Thyroid gland (tissue), 4 donors: ENCODE measurements around the gene BBS4. TPM values are rescaled to one million over a fixed set of nuclear protein-coding genes. Genes with fewer than 3 reads are reported as not detected.
"Not testable (repeated sequence)": the region's sequence is repeated elsewhere in the genome, so short reads cannot be mapped to it uniquely, and the experiment has no call there.

Source experiments
- DNase-seq, 2 donors: peaks; one replicate each; pipeline ENCODE4 v3.0.0-alpha.2; 2019
- H3K27ac ChIP-seq, 3 donors: fragments of 200-600 bp; sonication (generic); 1 replicate in 2 of 3; 2 replicates in 1 of 3; pipeline ENCODE4 v1.5.1; 2016 to 2019; ENCODE audit warnings: mild to moderate bottlenecking in 1 of 3, moderate library complexity in 1 of 3
- H3K27me3 ChIP-seq: fragments of 200-600 bp; sonication (generic); one replicate; pipeline ENCODE4 v1.5.1; 2019
- H3K36me3 ChIP-seq, 2 donors: fragments of 200-600 bp; sonication (generic); one replicate each; pipeline ENCODE4 v1.5.1; 2016 to 2019
- H3K4me1 ChIP-seq, 2 donors: fragments of 200-600 bp; sonication (generic); one replicate each; pipeline ENCODE4 v1.5.1; 2017 to 2019
- H3K4me3 ChIP-seq, 3 donors: fragments of 200-600 bp; sonication (generic); replicated peaks in 1 of 3; 1 replicate in 2 of 3; 2 replicates in 1 of 3; pipeline ENCODE4 v1.5.1; 2016; ENCODE audit warnings: mild to moderate bottlenecking in 1 of 3
- H3K9me3 ChIP-seq: fragments of 200-600 bp; sonication (generic); one replicate; pipeline ENCODE4 v1.5.1; 2017
- POLR2A ChIP-seq, 2 donors: fragments of 450-650 bp; IDR thresholded peaks; one replicate each; pipeline ENCODE4 v1.6.1; 2017; ENCODE audit warnings: antibody characterized with exemption in 2 of 2, mild to moderate bottlenecking in 2 of 2, moderate library complexity in 1 of 2
- WGBS, 2 donors: methylation state at CpG; one replicate each; pipeline ENCODE4 v1.1.5; 2017; 5-methylcytosine and 5-hydroxymethylcytosine counted together
- intact Hi-C: fragments of 100-400 bp; cut with DNase I; formaldehyde crosslinking; loops from one replicate; pipeline ENCODE4 v1.15.1; 2023
- total RNA-seq, 4 donors: library from RNA; depleted of rRNA; stranded (reverse); fragments of >200 nt; gene quantifications; one replicate each; pipeline ENCODE4 v1.2.3, GENCODE V29; 2016
- TF ChIP-seq, protein P1 (sequence below), 6 experiments: fragments of 200-600 bp in 3 of 6; fragments of 450-650 bp in 3 of 6; sonication (generic) in 3 of 6; IDR thresholded peaks; one replicate each; pipeline ENCODE4 v1.5.1; 2016 to 2019; ENCODE audit warnings: antibody characterized with exemption in 6 of 6, mild to moderate bottlenecking in 2 of 6, inconsistent platforms in 1 of 6, moderate library complexity in 1 of 6

BBS4 gene
- total RNA-seq, 4 donors from 2014 or later: 33.7 to 54.4 (median 48.0) TPM

GRCh38 chr15:72727154-72727553 is 41.1 kb downstream of the BBS4 start:
- TF ChIP-seq, protein P1, sequence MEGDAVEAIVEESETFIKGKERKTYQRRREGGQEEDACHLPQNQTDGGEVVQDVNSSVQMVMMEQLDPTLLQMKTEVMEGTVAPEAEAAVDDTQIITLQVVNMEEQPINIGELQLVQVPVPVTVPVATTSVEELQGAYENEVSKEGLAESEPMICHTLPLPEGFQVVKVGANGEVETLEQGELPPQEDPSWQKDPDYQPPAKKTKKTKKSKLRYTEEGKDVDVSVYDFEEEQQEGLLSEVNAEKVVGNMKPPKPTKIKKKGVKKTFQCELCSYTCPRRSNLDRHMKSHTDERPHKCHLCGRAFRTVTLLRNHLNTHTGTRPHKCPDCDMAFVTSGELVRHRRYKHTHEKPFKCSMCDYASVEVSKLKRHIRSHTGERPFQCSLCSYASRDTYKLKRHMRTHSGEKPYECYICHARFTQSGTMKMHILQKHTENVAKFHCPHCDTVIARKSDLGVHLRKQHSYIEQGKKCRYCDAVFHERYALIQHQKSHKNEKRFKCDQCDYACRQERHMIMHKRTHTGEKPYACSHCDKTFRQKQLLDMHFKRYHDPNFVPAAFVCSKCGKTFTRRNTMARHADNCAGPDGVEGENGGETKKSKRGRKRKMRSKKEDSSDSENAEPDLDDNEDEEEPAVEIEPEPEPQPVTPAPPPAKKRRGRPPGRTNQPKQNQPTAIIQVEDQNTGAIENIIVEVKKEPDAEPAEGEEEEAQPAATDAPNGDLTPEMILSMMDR (IDR thresholded peaks at IDR 0.05): no peak
- TF ChIP-seq POLR2A (IDR thresholded peaks at IDR 0.05): no peak
- H3K9me3 ChIP-seq: no peaks in the 10 kb centered on the region
- intact Hi-C loops: no loop called here
- no peak overlapping the region for H3K4me3 ChIP-seq
- H3K27me3 ChIP-seq: no peaks in the 10 kb centered on the region
- H3K27ac ChIP-seq: no peak overlapping the region
- H3K4me1 ChIP-seq: no peaks in the 10 kb centered on the region
- H3K36me3 ChIP-seq: no peaks in the 10 kb centered on the region
- no peak for DNase-seq

DNA sequence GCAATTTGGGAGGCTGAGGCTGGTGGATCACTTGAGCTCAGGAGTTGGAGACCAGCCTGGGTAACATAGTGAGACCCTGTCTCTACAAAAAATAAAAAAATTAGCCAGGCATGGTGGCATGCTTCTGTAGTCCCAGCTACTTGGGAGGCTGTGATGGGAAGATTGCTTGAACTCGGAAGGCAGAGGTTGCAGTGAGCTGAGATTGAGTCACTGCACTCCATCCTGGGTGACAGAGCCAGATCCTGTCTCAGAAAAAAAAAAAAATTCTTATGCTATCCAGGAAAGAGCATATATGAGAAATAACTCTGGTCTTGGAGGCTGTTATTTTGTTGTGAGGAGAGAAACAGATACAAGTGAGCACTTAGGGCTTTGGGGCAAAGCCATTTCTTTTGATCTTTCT is 42.2 kb downstream of the BBS4 start:
- H3K27ac ChIP-seq, intact Hi-C loops, H3K27me3 ChIP-seq, DNase-seq, H3K9me3 ChIP-seq, H3K36me3 ChIP-seq, H3K4me1 ChIP-seq, H3K4me3 ChIP-seq: not testable (repeated sequence)
- WGBS, 2 donors: 76 to 89% methylated on average over 1 of the region's 1 CpG

DNA sequence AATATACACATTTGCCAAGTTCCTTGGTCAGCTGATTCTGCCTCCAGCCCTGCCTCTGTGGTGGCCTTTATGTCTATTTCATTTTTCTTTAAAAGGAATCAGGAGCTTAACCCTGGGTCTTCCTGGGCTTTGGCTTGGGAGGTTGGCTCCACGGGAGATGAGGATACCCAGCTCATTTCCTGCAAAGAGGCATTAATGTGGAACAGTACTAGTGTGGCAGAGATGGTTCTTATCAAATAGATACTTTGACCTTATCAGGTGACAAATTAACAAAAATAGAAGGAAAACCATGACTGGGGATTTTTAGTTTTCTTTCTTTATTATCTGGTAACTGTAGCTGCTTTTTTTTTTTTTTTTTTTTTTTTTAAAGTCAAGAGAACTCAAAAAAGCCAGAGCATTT is 42.8 kb downstream of the BBS4 start:
- Histone ChIP-seq H3K4me1 (no peaks in the 10 kb centered on the region), H3K27me3 (no peaks in the 10 kb centered on the region), H3K4me3 (no peak overlapping the region), H3K27ac (no peak overlapping the region), H3K36me3 (no peaks in the 10 kb centered on the region), H3K9me3 (no peaks in the 10 kb centered on the region)
- no peak for DNase-seq
- WGBS, 2 donors: 89 to 91% methylated on average over 1 of the region's 1 CpG
- no peak for TF ChIP-seq POLR2A (IDR thresholded peaks at IDR 0.05)
- intact Hi-C loops: no loop called here

- Histone ChIP-seq H3K36me3 (peaks cover 12% of the 10 kb centered on the region in 2 donors), H3K27me3 (no peaks in the 10 kb centered on the region), H3K9me3 (no peaks in the 10 kb centered on the region), H3K4me3 (no peak overlapping the region), H3K27ac (no peak overlapping the region), H3K4me1 (no peaks in the 10 kb centered on the region)
- intact Hi-C loops: no loop called here
- TF ChIP-seq POLR2A (IDR thresholded peaks at IDR 0.05): no peak
- TF ChIP-seq, protein P1 (IDR thresholded peaks at IDR 0.05): no peak
- no peak for DNase-seq
These were observed 46.1 kb downstream of the BBS4 start for GRCh38 chr15:72732086-72732485.

GRCh38 chr15:72732516-72732915 is 46.5 kb downstream of the BBS4 start:
- H3K9me3 ChIP-seq: no peaks in the 10 kb centered on the region
- no peak overlapping the region for H3K27ac ChIP-seq
- no peak for TF ChIP-seq POLR2A (IDR thresholded peaks at IDR 0.05)
- TF ChIP-seq, protein P1 (IDR thresholded peaks at IDR 0.05): no peak
- no peak for DNase-seq
- 86 to 93% methylated on average over 4 of the region's 4 CpGs for WGBS, 2 donors
- H3K4me1 ChIP-seq: no peaks in the 10 kb centered on the region
- intact Hi-C loops: no loop called here
- H3K27me3 ChIP-seq: no peaks in the 10 kb centered on the region
- peaks cover 12 to 14% of the 10 kb centered on the region in 2 donors for H3K36me3 ChIP-seq
- no peak overlapping the region for H3K4me3 ChIP-seq

- Histone ChIP-seq H3K27me3 (no peaks in the 10 kb centered on the region), H3K9me3 (no peaks in the 10 kb centered on the region), H3K4me3 (no peak overlapping the region), H3K36me3 (peaks cover 12 to 20% of the 10 kb centered on the region in 2 donors), H3K4me1 (no peaks in the 10 kb centered on the region), H3K27ac (no peak overlapping the region)
- 94% methylated on average over 2 of the region's 2 CpGs for WGBS, 2 donors
- DNase-seq: no peak
- intact Hi-C loops: no loop called here
- TF ChIP-seq, protein P1 (IDR thresholded peaks at IDR 0.05): no peak
- no peak for TF ChIP-seq POLR2A (IDR thresholded peaks at IDR 0.05)
These were observed 48.1 kb downstream of the BBS4 start for GRCh38 chr15:72733941-72734738.
